ENCODE measurements around the gene GALK1. TPM values are rescaled to one million over a fixed set of nuclear protein-coding genes. Genes with fewer than 3 reads are reported as not detected.

Gene GALK1
- total RNA-seq, 1 experiment from 2014 or later, result 31.6 TPM

DNA sequence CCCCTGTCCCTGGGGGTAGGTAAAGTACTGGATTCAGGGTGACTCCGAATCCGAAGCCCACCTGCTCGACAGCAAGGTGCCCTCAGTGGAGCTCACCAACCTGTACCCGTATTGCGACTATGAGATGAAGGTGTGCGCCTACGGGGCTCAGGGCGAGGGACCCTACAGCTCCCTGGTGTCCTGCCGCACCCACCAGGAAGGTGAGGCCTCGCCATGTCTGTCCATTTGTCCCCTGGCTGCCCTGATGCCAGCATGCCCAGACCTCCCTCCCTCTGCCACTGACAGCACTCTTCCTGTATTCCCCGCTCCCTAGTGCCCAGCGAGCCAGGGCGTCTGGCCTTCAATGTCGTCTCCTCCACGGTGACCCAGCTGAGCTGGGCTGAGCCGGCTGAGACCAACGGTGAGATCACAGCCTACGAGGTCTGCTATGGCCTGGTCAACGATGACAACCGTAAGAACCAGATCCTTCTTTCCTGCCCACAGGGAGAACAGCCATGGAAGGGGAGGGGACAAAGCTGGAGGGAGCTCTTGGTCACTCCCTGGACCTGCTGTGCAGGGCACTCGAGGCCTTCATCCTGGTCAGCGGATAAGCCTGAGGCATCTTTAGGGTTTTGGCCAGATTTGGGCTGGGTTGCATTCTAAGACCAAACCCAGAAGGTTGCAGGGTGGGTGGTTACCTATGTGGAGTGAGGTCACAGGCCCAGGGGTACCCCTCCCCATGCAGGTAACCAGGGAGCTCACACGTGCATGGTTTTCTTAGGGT is 14.2 kb downstream of the GALK1 start:
- peak; percentile 12 for DNase-seq (ENCODE audit: low read depth)

DNA sequence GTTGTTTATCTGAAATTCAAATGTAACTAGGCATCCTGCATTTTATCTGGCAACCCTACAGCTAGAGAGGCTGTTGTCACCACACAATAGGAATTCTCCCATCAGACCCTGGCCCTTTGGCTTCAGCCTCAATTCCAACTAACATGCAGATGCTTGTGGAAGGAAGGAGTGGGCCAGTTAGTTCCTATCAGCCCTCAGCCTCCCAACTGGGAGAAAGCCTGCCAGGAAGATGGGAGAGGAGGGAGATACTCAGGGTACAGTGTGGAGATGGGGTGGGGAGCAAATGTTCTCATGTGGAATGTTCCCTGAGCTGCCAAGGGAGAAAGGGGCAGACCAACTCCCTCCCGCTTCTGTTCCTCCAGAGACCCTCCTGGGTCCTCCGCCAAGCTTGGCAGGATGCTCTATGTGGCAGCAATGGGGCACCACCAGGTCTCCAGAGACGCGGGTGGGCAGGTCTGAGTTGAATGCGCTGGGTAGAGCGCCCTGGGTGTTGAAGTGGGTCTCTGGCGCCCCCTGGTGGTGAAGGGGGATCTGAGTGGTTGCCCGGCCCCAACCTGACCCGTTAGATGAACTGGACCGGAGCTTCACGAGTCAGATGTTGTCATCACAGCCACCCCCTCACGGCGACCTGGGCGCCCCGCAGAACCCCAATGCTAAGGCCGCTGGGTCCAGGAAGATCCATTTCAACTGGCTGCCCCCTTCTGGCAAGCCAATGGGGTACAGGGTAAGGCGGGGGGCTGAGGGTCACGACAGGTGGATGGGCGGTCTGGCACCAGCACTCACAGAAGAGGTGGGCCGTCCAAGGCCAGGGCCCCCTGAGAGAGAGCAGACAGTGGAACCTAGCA is 15.2 kb downstream of the GALK1 start:
- peak; percentile 68 for DNase-seq (ENCODE audit: low read depth)

DNA sequence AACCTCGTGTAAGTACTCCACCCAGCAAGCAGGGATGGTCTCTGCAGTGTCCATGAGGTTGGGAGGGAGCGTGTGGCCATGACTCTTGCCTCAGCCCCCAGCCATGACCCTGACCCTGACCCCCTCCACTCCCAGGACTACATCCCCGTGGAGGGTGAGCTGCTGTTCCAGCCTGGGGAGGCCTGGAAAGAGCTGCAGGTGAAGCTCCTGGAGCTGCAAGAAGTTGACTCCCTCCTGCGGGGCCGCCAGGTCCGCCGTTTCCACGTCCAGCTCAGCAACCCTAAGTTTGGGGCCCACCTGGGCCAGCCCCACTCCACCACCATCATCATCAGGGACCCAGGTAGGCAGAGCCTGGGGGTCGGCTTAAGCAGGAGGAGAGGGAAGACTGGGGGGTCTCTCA is 16.3 kb downstream of the GALK1 start:
- no peak for DNase-seq (ENCODE audit: low read depth)

DNA sequence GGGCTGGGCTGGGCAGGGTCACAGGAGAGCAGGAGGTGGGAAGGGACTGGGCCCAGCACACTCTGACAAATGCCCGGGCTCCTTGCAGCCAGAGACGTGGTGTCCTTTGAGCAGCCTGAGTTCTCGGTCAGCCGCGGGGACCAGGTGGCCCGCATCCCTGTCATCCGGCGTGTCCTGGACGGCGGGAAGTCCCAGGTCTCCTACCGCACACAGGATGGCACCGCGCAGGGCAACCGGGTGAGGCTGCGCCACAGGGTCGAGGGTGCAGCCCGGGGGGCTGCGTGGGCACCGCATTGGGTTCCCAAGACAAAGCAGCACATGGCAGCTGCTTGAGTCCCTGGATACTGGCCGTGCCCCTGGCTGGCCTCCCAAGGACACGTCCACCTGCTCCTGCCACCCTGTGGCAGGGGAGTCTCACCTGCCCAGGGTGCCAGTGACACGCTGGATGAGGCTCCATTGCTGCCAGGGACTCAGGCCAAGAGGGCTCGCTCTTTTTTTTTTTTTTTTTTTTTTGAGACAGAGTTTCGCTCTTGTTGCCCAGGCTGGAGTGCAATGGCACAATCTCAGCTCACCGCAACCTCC is 21.3 kb downstream of the GALK1 start:
- DNase-seq (ENCODE audit: low read depth), result no peak

DNA sequence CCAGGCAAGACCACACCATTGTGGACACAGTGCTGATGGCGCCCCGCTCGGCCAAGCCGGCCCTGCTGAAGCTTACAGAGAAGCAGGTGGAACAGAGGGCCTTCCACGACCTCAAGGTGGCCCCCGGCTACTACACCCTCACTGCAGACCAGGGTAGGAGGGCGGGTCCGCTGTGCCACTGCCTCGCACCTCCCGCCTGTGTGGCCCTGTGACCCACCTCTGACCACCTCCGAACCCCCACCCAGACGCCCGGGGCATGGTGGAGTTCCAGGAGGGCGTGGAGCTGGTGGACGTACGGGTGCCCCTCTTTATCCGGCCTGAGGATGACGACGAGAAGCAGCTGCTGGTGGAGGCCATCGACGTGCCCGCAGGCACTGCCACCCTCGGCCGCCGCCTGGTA is 22.7 kb downstream of the GALK1 start:
- no peak for DNase-seq (ENCODE audit: low read depth)

DNA sequence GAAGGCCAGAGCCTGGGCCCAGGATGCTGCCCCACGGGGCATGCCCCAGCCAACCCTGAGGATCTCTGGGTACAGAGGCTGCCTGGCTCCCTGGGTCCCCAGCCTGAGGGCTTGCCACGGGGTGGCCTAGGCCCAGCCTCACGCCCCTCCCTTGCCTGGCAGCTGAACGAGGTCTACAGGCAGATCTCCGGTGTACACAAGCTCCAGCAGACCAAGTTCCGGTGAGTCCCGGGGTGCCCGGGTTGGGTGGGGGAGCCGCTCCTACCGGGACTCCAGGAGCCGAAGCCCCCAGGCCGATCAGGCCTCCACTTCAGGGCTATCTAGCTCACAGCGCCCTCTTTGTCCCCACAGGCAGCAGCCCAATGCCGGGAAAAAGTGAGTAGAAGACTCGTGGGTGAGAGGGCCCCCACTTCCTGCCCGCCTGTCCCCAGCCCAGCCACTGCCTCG is 24.3 kb downstream of the GALK1 start:
- no peak for DNase-seq (ENCODE audit: low read depth)

DNA sequence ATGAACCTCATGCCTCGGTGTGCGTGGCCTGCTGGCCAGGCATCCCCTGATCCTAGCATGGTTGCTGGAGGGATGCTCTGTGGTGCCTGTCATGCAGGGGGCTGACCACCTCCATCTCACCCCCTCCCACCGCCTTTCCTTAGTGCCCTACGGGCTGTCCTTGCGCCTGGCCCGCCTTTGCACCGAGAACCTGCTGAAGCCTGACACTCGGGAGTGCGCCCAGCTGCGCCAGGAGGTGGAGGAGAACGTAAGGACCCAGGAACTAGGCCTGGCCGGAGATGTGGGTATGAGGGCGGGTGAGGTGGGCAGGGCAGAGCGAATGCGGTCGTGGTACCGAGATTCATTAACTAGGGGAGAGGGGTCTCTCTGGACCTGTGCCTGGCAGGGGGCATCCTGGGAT is 24.8 kb downstream of the GALK1 start:
- DNase-seq (ENCODE audit: low read depth), result no peak

DNA sequence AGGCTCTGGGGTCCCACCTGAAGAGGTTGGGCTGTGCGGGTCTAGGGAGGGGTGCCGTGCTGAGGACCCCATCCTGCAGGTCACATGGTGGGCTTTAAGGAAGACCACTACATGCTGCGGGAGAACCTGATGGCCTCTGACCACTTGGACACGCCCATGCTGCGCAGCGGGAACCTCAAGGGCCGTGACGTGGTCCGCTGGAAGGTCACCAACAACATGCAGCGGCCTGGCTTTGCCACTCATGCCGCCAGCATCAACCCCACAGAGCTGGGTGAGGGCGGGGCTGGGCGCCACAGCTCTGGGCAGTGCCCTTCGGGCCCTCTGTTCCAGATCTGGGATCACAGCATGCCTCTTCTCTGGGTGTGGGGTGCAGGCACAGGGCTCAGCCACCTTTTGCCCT is 25.2 kb downstream of the GALK1 start:
- DNase-seq (ENCODE audit: low read depth), result no peak

DNA sequence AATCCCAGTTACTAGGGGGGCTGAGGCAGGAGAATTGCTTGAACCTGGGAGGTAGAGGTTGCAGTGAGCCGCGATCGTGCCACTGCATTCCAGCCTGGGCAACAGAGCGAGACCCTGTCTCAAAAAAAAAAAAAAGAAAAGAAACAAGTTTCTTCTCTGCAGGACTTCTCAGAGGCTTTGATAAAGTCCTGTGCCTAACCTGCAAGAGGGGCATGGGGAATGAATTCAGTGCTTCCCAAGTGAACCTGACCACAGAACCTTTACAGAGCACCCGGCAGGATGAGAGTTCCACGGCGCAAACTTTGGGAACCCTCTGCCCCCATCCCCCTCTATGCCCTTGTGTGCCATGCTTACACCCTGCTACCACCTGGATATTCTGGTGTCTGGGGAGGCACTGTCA is 25.8 kb downstream of the GALK1 start:
- no peak for DNase-seq (ENCODE audit: low read depth)

DNA sequence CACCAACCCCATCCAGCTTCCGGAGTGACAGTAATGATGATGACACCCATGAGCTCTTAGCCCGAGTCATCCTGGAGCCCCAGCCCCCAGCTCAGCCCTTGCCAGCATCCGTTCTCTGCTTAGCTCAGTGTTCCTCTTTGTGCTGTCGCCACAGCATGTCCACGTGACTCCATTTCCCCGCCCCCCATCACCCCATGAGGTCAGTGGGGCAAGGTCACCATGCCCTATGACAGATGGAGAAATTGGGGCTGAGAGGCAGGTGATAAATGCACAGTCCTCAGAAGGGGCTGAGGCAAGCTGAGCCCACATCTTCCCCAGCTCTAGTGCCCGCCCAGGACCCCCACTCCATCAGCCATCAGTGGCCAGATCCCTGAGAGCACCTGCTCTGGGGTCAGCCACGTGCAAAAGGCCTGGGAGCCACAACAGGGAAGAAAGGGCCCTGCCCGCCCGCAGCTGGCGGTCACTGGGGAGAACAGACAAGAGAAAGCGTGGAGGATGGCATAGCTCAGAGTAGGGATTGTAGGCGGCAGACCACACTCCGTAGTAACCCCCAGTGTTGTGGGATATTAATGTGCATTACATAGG is 26.7 kb downstream of the GALK1 start:
- no peak for DNase-seq (ENCODE audit: low read depth)

DNA sequence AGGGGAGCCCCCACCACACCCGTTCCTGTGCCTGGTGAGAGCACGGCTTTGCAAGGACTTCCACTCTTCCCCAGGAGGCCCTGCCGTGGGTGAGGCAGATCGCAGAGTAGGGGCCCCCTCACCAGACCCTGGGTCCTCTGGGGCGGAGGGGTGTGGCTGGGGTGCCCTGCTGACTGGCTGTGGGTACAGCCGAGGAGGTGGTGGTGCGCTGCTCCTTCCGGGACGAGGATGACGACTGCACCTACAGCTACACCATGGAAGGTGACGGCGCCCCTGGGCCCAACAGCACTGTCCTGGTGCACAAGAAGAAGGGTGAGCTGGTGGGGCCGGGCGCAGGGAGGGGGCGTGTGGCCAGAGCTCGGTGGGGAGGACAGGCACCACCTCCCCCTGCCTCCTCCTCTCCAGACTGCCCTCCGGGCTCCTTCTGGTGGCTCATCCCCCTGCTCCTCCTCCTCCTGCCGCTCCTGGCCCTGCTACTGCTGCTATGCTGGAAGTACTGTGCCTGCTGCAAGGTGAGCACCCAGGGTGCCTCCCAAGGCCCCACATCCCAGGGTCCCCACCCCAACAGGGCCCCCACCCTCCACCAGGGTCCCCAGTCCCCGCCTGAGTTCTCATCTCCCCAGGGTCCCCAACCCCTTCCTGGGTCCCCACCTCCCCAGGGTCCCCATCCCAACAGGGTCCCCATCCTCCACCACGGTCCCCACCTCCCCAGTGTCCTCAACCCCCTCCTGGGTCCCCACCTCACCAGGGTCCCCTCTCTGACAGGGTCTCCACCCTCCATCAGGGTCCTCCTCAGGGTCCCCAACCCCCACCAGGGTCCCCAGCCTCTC is 27.6 kb downstream of the GALK1 start:
- DNase-seq (ENCODE audit: low read depth), result no peak

DNA sequence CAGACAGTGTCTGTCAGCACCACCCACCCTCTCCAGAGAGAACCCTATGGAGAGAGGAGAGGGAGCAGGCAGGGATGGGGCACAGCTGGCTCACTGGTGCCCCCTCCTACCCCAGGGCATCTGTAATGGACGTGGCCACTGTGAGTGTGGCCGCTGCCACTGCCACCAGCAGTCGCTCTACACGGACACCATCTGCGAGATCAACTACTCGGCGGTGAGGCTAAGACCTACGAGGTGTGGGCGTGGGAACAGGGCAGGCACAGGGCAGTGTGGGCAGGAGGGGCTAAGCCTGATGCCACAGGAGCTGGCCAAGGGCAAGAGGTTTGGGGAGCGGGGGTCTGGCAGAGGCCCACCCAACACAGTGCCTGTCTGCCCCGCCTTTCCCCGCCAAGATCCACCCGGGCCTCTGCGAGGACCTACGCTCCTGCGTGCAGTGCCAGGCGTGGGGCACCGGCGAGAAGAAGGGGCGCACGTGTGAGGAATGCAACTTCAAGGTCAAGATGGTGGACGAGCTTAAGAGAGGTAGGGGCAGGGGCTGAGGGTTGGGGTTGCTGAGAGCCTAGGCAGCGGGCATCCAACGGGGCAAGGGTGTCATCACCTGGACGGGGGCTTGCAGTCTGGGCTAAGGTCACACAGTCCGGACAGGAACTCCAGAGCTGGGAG is 28.7 kb downstream of the GALK1 start:
- no peak for DNase-seq (ENCODE audit: low read depth)

DNA sequence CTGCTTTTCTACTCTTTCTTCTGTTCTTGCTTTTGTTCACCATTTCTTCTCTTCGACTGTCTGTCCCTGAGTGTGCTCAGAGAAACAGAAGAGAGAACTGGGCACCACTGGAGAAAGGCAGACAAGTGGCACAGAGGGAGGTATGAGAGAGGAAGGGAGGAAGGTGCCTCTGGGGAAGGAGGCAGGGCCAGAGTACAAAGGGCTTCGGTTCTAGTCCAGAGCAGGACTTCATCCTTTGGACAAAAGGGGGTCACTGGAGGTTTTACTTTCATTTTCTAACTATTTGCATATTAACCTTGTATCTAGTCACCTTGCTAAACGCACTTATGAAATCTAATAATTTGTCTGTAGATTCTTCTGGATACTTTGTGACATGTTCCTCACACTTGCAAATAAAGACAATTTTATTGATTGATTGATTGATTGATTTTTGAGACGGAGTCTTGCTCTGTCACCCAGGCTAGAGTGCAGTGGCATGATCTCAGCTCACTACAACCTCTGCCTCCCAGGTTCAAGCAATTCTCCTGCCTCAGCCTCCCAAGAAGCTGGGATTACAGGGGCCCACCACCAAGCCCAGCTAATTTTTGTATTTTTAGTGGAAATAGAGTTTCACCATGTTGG is 30.2 kb downstream of the GALK1 start:
- DNase-seq (ENCODE audit: low read depth), result no peak

DNA sequence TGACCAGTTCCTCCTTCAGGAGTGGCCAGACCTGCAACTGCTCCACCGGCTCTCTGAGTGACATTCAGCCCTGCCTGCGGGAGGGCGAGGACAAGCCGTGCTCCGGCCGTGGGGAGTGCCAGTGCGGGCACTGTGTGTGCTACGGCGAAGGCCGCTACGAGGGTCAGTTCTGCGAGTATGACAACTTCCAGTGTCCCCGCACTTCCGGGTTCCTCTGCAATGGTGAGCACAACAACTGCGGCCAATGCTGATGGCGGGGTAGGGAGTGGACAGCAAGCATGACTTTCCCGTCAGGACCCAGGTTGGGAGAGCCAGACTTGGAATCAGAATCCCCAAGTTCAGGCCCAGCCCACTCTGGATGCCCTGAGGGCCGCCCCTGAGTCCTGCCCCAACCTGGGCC is 31.5 kb downstream of the GALK1 start:
- DNase-seq (ENCODE audit: low read depth), result no peak

DNA sequence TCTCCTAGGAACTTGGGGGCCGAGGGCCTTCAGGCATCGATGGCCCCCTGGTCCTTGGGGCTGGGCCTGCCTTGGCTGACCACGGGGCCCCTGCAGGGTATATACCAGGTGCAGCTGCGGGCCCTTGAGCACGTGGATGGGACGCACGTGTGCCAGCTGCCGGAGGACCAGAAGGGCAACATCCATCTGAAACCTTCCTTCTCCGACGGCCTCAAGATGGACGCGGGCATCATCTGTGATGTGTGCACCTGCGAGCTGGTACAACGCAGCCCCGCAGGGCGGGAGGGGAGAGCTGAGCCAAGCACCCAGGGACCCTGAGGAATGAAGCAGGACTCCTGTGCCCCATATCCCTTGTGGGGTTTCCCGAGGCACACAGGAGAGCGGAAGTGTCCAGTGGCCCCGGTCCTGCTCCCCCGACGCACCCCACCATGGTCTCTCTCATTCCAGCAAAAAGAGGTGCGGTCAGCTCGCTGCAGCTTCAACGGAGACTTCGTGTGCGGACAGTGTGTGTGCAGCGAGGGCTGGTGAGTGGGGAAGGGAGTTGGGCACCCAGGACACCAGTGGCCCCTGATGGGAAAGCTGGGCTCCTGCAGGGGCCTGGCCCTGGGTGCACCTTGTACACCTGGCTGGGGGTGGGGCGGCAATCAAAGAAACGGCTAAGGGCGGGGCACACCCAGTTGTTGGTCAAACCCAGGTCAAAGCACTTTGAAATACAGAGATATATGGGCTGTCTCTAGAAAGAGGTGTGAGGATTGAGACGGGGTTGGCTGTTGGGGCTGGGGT is 33.1 kb downstream of the GALK1 start:
- no peak for DNase-seq (ENCODE audit: low read depth)

DNA sequence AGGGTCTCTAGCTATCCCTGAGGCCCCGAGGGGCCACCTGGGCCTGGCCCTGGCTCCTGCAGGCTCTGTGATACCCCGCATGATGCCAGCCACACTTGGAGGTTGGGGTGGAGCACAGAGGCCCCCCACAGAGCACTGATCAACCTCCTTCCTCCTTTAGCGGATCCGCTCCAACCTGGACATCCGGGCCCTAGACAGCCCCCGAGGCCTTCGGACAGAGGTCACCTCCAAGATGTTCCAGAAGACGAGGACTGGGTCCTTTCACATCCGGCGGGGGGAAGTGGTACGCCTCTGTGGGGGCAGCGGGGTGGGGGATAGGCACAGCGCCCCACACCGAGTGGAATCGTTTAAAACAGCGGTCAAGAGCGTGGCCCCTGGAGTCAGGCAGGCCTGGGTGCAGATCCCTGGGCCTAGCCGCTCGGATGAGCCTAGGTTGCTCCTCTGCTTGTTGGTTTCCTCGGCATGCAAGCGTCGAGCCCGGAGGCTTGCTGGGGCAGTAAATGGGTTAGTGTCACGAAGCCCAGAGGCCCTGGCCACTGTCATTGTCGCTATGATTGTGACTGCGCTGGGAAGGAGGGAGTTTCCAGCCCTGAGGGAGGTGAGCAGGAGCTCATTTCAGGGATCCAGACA is 33.8 kb downstream of the GALK1 start:
- DNase-seq (ENCODE audit: low read depth), result no peak

DNA sequence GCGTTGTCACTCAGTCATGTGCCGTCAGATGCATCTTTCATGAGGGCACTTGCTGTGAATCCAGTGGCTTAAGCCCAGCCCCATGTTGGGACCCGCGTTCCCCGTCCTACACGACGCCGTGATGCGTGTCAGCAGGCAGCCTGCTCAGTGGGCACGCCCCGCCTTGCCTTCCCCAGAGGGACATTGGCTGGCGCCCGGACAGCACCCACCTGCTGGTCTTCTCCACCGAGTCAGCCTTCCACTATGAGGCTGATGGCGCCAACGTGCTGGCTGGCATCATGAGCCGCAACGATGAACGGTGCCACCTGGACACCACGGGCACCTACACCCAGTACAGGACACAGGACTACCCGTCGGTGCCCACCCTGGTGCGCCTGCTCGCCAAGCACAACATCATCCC is 34.9 kb downstream of the GALK1 start:
- no peak for DNase-seq (ENCODE audit: low read depth)

DNA sequence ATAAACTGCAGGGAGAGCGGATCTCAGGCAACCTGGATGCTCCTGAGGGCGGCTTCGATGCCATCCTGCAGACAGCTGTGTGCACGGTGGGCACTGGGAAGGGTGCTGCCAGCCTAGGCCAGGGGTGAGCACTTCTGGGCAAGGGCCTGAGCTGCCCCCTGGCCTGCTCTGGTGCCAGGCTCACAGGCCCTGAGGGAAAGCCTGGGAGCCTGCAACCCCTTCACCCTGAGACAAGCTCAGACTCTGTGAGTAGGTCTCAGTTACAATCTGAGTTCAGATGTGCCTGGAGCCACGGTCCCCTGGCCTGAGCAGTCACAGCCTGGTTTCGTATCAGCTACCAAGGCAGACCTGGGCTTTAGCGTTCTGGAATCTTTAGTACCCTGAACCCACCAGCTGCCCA is 35.6 kb downstream of the GALK1 start:
- DNase-seq (ENCODE audit: low read depth), result no peak

DNA sequence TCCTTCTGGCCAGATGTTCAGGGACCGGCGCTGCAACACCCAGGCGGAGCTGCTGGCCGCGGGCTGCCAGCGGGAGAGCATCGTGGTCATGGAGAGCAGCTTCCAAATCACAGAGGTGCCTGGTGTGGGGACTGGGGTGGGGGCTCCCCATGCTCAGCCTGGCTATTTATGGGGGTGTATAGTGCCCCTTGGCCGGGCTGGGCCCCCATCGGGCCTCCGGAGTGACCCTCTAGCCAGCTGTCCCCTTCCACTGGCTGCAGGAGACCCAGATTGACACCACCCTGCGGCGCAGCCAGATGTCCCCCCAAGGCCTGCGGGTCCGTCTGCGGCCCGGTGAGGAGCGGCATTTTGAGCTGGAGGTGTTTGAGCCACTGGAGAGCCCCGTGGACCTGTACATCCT is 37.6 kb downstream of the GALK1 start:
- DNase-seq (ENCODE audit: low read depth), result no peak
